ENCODE data around the gene HIVEP2. TPM values are rescaled to one million over a fixed set of nuclear protein-coding genes. Genes with fewer than 3 reads are reported as not detected.
A peak's percentile ranks its signal among the peaks of the same experiment; 100 is the strongest.

Gene HIVEP2
- total RNA-seq, 1 donor from 2014 or later, result 12.8 TPM

GRCh38 chr6:142932889-142933288, 12.1 kb downstream of the HIVEP2 start:
- intact Hi-C loops (cut with DNase I), result no loop called here
- ATAC-seq (ENCODE audit: poor library complexity) (no peak), DNase-seq (no peak)

DNA sequence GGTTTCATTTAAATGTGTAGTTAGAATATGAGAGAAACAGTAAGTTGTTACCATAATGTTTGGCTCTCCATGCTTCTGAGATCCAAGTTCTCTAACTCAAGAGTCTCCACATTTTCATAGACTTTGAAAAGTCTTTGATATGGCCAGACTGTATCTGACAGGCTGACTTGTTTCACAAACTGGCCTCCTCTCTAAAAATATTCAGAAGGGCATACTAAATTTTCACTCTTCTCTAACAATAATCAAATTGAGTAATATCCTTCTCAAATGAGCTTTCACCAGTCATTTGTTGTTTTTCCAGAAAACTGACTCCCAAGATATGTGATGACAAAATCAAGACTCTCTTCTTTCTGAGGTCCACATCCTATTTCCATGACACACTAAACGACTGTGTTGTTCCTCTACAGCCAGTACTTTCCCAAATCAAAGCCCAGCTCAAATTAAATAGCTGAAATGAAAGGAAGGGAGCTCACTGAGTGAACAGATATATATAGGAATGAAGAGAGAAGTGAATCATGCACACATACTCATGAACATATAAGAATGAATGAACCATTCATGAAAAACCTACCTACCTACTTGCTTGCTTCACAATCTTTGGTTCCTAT, 15.1 kb downstream of the HIVEP2 start:
- intact Hi-C loops (cut with DNase I), result no loop called here
- DNase-seq (no peak), ATAC-seq (ENCODE audit: poor library complexity) (no peak)

DNA sequence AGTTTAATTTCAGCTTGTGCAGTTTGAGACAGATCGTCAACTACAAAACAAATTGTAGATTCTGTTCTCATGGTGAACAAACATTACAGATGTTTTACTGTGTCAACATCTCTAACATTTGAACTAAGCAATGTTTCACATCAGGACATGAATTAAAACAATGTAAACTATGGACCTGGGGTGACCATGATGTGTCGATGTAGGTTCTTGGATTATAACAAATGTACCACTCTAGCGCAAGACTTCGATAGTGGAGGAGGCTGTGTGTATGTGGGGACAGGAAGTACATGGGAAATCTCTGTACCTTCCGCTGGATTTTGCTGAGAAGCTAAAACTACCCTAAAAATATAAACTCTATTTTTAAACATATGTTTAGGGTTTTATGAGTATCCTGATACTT, 17.1 kb downstream of the HIVEP2 start:
- no peak for ATAC-seq (ENCODE audit: poor library complexity)
- intact Hi-C loops (cut with DNase I), result no loop called here
- DNase-seq, result no peak

- ATAC-seq (ENCODE audit: poor library complexity) (no peak), DNase-seq (no peak)
- intact Hi-C loops (cut with DNase I), result no loop called here
These were observed 17.8 kb downstream of the HIVEP2 start for GRCh38 chr6:142927271-142927580.

DNA sequence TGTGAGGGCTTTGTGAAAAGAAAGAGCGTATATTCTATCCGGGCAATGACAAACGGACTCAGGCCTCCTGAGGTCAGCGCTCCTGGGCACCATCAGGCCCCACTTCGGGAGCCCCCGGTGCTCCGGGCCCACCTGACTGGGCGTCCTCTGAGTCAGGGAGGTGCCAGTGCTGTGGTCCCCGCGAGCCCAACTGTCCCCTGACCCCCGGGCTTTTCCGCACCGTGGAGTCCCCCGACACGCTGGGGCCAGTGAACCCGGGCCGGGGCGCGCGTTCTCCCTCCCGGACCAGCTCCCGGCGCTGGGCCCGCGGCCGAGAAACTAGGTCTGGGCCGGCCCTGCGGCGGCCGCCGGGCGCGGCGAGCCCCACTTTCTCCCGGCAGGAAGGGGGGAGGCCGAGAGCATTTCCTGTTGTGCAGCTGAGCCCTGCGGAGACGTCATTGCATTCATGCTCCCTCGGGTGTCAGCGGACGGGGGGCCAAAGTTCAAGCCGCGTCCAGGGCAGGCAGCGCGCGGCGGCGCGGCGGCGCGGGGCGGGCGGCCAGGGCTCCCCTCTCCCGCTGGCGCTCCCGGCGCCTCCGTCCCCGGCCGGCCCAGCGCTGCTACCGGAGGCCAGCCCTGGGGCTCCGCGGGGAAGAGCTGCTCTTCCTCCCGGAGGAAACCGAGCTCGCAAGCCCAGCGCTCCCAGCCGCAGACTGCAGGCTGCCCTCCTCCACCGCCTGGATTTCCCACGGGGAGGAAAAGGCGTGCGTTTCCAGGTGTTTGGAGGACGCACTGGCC, 18.3 kb downstream of the HIVEP2 start:
- intact Hi-C loops (cut with DNase I), result no loop called here
- peak; percentile 96 for ATAC-seq (ENCODE audit: poor library complexity)
- peak; percentile 91 for DNase-seq

DNA sequence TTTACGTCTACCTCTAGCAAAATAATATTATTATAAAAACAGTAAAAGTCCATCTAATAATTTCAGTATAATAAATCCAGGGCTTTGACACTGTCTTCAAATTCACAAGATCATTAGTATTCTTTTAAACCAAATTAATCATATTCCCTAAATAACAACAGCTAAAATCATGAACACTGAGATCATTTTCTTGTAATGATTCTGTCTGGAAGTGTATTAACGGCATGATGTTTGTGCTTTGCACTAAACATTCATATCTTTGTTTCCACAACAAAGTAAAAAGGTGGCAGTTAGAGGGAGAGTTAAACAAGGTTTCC, 18.8 kb downstream of the HIVEP2 start:
- no peak for ATAC-seq (ENCODE audit: poor library complexity)
- no peak for DNase-seq
- intact Hi-C loops (cut with DNase I), result no loop called here

DNA sequence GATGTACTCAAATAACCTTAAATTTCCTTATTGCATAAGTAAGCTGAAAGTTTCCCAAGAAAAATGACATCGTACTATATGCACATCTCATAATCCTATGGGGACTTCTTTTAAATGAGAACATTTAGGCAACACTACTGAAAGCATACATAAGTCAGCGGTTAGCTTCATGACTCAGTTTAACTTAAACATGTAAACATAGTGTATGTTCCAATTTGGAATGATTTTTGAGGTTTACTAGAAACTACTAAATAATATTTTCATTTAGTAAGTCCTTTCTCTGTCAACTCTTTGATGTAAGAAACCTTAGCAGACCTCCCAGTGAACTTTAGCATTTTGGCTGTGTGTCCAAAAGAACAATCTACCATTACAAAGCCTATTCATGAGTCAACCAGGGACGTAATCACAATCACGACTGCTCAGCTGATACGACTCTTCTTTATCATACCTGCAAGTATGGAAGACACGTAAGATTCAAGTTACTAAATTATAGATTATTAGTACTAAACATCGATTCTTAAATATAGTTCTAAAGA, 19.3 kb downstream of the HIVEP2 start:
- ATAC-seq (ENCODE audit: poor library complexity) (no peak), DNase-seq (no peak)
- intact Hi-C loops (cut with DNase I), result no loop called here

- ATAC-seq (ENCODE audit: poor library complexity) (peak; percentile 59), DNase-seq (no peak)
- intact Hi-C loops (cut with DNase I), result no loop called here
These were observed 26.5 kb downstream of the HIVEP2 start for GRCh38 chr6:142918339-142919042.

GRCh38 chr6:142916881-142917280, 28.1 kb downstream of the HIVEP2 start:
- DNase-seq, result no peak
- ATAC-seq (ENCODE audit: poor library complexity), result no peak
- intact Hi-C loops (cut with DNase I), result no loop called here

DNA sequence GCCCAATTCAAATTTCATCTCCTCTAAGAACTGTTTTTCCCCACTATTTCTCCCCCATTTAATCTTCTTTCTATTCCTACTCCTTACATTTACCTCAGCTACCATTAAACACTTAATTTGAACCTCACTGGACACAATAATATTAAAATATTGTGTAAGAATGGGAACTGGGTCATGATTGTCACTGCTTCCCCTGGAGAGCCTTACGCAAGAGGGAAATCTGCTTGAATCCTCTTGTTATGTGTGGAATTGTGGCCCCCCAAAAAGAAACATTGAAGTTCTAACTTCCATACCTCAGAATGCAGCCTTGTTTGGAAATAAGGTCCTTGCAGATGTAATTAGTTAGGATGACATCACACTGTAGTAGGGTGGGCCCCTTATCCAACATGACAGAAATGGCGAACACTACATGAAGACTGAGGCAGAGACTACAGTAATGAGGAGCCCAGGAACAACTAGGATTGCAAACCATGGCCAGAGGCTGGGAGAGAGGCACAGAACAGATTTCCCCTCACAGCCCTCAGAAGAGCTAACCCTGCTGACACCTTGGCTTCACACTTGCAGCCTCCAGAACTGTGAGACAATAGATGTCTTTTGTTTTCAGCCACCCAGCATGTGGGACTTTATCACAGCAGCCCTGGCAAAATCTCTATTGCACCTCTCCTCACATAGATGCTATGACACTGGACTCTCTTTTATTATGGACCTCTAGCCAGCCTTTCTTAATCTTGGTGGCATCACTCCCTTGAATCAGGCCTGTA, 29.9 kb downstream of the HIVEP2 start:
- DNase-seq, result no peak
- ATAC-seq (ENCODE audit: poor library complexity), result no peak
- intact Hi-C loops (cut with DNase I), result no loop called here

- no peak for DNase-seq
- intact Hi-C loops (cut with DNase I), result no loop called here
- ATAC-seq (ENCODE audit: poor library complexity), result no peak
These were observed 30.6 kb downstream of the HIVEP2 start for GRCh38 chr6:142914369-142914768.

GRCh38 chr6:142913511-142914047, 31.4 kb downstream of the HIVEP2 start:
- intact Hi-C loops (cut with DNase I), result no loop called here
- ATAC-seq (ENCODE audit: poor library complexity) (peak; percentile 31), DNase-seq (no peak)

DNA sequence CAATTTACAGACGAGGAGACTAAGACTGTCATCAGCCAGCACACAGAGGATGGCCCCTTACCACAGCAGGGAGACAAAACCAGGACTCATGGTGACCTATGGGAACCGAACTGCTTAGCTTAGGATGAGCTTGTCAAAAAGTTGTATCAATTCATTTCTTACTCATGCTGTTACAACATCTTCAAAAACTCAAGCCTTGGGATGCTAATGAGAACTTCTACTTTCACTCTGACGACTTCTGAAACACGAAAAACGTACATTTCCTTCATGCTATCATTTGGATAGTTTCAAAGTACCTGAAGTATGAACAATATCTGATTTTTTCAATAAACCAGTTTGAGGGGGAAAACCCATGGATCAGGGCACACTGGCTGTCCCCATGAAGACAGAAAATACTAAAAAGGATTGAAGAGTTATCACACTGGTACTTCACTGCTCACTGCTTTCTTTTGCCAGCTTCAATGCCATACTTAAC, 31.9 kb downstream of the HIVEP2 start:
- ATAC-seq (ENCODE audit: poor library complexity), result no peak
- no peak for DNase-seq
- intact Hi-C loops (cut with DNase I), result no loop called here

DNA sequence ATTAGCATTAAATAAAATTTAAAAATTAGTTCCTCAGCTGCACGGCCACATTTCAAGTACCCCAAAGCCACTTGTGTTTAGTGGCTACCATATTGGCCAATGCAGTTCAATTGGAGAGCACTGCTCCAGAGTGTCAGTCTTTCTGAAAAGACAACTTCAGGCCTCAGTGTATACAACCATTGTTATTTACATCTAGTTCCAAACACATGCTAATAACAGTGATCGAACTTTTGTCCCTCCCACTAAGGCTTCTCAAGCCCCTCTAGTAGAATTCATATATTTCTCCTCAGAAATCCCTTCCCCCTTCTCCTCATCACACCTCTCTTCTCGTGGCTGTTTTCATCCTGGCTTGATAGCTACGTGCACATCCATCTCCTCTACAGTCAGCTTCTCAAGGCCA, 32.9 kb downstream of the HIVEP2 start:
- intact Hi-C loops (cut with DNase I), result no loop called here
- DNase-seq (no peak), ATAC-seq (ENCODE audit: poor library complexity) (no peak)

- ATAC-seq (ENCODE audit: poor library complexity) (no peak), DNase-seq (no peak)
- intact Hi-C loops (cut with DNase I), result no loop called here
These were observed 33.5 kb downstream of the HIVEP2 start for GRCh38 chr6:142911430-142911829.

DNA sequence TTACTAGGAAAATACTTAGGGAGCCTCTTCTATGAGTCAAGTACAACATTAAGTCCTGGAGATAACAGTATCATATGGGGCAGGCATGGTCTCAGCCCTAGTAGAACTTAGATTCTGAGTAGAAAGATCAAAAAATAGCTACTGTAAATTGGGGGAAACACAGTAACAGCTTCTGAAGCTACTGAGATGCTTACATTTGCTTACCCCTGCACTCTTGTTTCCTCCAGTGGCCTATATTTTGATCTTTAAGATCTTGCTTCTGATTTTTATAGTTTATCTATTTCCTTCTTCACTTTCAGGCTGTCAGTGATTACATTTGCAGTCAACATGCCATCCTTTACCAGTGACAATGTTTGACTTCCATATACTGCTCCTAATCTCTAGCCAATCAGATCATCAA, 35.3 kb downstream of the HIVEP2 start:
- intact Hi-C loops (cut with DNase I), result no loop called here
- ATAC-seq (ENCODE audit: poor library complexity) (no peak), DNase-seq (no peak)

DNA sequence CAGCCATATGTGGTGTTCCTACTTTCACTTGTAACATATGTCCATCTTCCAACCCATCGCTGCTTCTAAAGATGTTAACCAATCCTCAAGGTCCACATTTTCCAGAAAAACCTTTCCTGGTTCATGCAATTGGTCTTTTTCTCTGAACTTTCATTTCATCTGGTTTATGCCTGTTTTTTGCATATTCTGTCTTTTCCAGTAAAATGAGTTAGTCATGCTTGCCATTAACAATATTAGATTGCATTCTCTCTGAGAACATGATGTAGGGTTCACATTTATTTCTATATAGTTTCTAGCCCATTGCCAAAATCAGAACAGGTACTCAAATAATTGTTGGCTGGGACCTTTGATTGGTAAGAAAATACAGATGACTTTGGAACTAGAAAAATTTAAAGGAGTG, 36.7 kb downstream of the HIVEP2 start:
- ATAC-seq (ENCODE audit: poor library complexity), result no peak
- intact Hi-C loops (cut with DNase I), result no loop called here

DNA sequence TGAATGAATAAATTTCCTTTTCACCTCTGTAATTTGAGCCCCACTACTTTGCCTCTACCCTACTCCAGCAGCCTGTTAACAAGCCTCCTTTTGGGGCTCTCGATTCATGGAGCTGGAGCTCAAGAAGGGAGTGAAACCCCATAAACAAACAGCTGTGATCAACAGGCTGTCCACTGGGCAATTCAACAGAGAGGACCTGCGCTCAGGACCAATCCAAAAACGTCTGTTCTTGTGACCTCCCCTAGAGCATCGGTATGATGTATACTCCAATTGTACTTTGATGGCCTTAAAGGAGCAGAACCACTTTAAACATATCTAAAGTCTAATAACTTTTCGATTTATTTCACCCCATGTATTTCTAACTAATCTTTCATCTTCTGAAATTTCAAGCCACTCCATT, 37.4 kb downstream of the HIVEP2 start:
- no peak for ATAC-seq (ENCODE audit: poor library complexity)
- DNase-seq, result no peak
- intact Hi-C loops (cut with DNase I), result no loop called here

More for the DNA sequence above, 36.7 kb downstream of the HIVEP2 start:
- no peak for DNase-seq

DNA sequence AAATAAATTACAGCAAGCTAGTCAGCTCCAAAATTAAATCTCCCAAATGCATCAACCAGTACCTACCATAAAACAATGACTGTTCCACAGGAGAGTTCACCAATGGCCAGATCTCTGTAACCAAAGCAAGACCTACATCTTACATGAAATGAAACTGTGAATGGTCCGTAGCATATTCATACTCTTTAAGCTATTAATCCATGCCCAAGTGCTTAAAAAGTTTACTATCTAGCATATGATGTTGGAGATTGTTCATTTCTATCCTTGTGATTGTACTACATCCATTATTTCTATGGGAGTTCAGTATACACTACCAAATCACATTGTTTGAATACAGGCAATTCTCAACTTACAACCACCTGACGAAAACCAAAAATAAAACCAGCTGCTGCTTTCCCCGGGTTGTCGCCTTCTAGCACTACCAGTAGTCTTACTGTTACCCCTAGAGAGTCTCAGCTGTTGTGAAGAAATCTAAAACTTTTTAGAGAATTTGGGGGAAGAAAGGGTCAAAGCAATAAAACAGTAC, 38.0 kb downstream of the HIVEP2 start:
- DNase-seq (no peak), ATAC-seq (ENCODE audit: poor library complexity) (no peak)
- intact Hi-C loops (cut with DNase I), result no loop called here

All from Right ventricle myocardium superior (tissue), 1 donor.